Cardiac atrium fibroblast (primary cell): ENCODE measurements around the gene CCN6. TPM values are rescaled to one million over a fixed set of nuclear protein-coding genes. Genes with fewer than 3 reads are reported as not detected.

Experiments used
- total RNA-seq: library from RNA; depleted of rRNA; stranded (reverse); fragments of >200 nt; gene quantifications from 2 replicates; pipeline ENCODE4 v1.2.3, GENCODE V29; 2015

The CCN6 gene
- total RNA-seq = 0.16 TPM in 1 of 2 replicates, not detected in the other

DNA sequence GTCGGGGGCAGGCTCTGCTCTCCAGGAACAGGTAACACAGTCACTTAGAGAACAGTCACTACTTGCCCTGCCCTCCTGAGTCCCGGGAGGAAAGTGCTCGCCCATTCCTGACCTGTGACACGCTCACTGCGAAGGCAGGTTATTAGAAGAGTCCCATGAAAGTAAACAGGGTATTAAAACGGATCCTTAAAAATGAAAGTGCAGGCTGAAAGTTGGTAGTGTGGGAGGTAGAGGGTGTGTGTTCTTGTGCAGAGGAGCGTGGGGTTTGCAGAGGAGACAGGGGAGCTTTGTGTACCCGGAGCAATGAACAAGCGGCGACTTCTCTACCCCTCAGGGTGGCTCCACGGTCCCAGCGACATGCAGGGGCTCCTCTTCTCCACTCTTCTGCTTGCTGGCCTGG, at the start of gene CCN6:
CCN6 (plus strand) TSS at position 104 of the 400 bp plus-strand sequence; CDS start at position 358, 254 bp downstream.

GRCh38 chr6:112087136-112087911, 33.4 kb downstream of the CCN6 start, which contains the start of the genes FAM229B and TUBE1:
TSS of gene FAM229B (plus strand) at chr6:112087591. CDS start at chr6:112099284, 11,693 bp downstream.
TSS of gene TUBE1 (minus strand) at chr6:112087482. CDS start at chr6:112087434, 48 bp downstream.

Other genes starting within 250 kb of the CCN6 start
- gene FYN, start 180.7 kb upstream of the CCN6 start, total RNA-seq = 81.2 and 102 TPM in 2 replicates
- gene TUBE1, start 33.4 kb downstream of the CCN6 start, total RNA-seq = 15.7 and 20.6 TPM in 2 replicates
- 4.9 and 18.8 TPM in 2 replicates for gene FAM229B, start 33.5 kb downstream of the CCN6 start, total RNA-seq
- gene LAMA4, start 200.5 kb downstream of the CCN6 start, total RNA-seq = 172 and 211 TPM in 2 replicates